ENCODE data around the gene RBKS. TPM values are rescaled to one million over a fixed set of nuclear protein-coding genes. Genes with fewer than 3 reads are reported as not detected.

Gene RBKS
- total RNA-seq, 1 experiment from 2014 or later, result 1.7 TPM

DNA sequence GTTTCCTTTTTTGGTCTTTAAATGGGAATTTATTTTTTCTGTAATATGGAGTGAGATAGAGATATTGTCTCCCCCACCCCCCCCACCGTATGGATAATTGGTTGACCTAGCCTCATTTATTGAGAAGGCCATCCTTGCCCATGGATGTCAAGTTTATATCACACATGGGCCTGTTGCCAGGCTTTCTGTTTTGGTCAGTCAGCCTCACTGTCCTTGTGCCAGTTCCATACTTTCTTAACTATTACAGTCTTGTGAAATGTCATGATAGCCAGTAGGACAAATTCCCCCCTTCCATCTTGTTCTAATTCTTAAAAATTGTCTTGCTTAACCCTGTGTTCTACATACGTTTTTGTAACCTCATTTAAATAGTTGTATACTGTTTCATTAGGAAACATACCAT is 12.8 kb upstream of the RBKS start:
- no peaks in the 10 kb centered on the region for H3K36me3 Mint-ChIP-seq
- H3K4me3 Mint-ChIP-seq, result no peak overlapping the region
- ATAC-seq, result no peak
- H3K27ac Mint-ChIP-seq, result no peak overlapping the region
- no peaks in the 10 kb centered on the region for H3K9me3 Mint-ChIP-seq
- no peak for TF ChIP-seq SMAD3 (CRISPR knock-in tag; IDR thresholded peaks at IDR 0.05; ENCODE audit: borderline replicate concordance)
- TF ChIP-seq, protein P1, sequence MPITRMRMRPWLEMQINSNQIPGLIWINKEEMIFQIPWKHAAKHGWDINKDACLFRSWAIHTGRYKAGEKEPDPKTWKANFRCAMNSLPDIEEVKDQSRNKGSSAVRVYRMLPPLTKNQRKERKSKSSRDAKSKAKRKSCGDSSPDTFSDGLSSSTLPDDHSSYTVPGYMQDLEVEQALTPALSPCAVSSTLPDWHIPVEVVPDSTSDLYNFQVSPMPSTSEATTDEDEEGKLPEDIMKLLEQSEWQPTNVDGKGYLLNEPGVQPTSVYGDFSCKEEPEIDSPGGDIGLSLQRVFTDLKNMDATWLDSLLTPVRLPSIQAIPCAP (CRISPR knock-in tag; IDR thresholded peaks at IDR 0.05), result no peak
- TF ChIP-seq RORB (CRISPR knock-in tag; IDR thresholded peaks at IDR 0.05), result no peak
- TF ChIP-seq, protein P2, sequence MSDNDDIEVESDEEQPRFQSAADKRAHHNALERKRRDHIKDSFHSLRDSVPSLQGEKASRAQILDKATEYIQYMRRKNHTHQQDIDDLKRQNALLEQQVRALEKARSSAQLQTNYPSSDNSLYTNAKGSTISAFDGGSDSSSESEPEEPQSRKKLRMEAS (CRISPR knock-in tag; IDR thresholded peaks at IDR 0.05), result no peak
- TF ChIP-seq NR1H2 (CRISPR knock-in tag; IDR thresholded peaks at IDR 0.05), result no peak
- TF ChIP-seq, protein P3, sequence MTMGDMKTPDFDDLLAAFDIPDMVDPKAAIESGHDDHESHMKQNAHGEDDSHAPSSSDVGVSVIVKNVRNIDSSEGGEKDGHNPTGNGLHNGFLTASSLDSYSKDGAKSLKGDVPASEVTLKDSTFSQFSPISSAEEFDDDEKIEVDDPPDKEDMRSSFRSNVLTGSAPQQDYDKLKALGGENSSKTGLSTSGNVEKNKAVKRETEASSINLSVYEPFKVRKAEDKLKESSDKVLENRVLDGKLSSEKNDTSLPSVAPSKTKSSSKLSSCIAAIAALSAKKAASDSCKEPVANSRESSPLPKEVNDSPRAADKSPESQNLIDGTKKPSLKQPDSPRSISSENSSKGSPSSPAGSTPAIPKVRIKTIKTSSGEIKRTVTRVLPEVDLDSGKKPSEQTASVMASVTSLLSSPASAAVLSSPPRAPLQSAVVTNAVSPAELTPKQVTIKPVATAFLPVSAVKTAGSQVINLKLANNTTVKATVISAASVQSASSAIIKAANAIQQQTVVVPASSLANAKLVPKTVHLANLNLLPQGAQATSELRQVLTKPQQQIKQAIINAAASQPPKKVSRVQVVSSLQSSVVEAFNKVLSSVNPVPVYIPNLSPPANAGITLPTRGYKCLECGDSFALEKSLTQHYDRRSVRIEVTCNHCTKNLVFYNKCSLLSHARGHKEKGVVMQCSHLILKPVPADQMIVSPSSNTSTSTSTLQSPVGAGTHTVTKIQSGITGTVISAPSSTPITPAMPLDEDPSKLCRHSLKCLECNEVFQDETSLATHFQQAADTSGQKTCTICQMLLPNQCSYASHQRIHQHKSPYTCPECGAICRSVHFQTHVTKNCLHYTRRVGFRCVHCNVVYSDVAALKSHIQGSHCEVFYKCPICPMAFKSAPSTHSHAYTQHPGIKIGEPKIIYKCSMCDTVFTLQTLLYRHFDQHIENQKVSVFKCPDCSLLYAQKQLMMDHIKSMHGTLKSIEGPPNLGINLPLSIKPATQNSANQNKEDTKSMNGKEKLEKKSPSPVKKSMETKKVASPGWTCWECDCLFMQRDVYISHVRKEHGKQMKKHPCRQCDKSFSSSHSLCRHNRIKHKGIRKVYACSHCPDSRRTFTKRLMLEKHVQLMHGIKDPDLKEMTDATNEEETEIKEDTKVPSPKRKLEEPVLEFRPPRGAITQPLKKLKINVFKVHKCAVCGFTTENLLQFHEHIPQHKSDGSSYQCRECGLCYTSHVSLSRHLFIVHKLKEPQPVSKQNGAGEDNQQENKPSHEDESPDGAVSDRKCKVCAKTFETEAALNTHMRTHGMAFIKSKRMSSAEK (CRISPR knock-in tag; IDR thresholded peaks at IDR 0.05; ENCODE audit: borderline replicate concordance), result no peak
- TF ChIP-seq JUN (CRISPR knock-in tag; IDR thresholded peaks at IDR 0.05), result no peak
- no peak for TF ChIP-seq ZNF396 (CRISPR knock-in tag; IDR thresholded peaks at IDR 0.05; ENCODE audit: borderline replicate concordance)
- TF ChIP-seq, protein P4, sequence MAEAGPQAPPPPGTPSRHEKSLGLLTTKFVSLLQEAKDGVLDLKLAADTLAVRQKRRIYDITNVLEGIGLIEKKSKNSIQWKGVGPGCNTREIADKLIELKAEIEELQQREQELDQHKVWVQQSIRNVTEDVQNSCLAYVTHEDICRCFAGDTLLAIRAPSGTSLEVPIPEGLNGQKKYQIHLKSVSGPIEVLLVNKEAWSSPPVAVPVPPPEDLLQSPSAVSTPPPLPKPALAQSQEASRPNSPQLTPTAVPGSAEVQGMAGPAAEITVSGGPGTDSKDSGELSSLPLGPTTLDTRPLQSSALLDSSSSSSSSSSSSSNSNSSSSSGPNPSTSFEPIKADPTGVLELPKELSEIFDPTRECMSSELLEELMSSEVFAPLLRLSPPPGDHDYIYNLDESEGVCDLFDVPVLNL (CRISPR knock-in tag; IDR thresholded peaks at IDR 0.05; ENCODE audit: borderline replicate concordance, low read depth), result no peak
- no peak for TF ChIP-seq ZNF121 (CRISPR knock-in tag; IDR thresholded peaks at IDR 0.05)
- TF ChIP-seq, protein P5, sequence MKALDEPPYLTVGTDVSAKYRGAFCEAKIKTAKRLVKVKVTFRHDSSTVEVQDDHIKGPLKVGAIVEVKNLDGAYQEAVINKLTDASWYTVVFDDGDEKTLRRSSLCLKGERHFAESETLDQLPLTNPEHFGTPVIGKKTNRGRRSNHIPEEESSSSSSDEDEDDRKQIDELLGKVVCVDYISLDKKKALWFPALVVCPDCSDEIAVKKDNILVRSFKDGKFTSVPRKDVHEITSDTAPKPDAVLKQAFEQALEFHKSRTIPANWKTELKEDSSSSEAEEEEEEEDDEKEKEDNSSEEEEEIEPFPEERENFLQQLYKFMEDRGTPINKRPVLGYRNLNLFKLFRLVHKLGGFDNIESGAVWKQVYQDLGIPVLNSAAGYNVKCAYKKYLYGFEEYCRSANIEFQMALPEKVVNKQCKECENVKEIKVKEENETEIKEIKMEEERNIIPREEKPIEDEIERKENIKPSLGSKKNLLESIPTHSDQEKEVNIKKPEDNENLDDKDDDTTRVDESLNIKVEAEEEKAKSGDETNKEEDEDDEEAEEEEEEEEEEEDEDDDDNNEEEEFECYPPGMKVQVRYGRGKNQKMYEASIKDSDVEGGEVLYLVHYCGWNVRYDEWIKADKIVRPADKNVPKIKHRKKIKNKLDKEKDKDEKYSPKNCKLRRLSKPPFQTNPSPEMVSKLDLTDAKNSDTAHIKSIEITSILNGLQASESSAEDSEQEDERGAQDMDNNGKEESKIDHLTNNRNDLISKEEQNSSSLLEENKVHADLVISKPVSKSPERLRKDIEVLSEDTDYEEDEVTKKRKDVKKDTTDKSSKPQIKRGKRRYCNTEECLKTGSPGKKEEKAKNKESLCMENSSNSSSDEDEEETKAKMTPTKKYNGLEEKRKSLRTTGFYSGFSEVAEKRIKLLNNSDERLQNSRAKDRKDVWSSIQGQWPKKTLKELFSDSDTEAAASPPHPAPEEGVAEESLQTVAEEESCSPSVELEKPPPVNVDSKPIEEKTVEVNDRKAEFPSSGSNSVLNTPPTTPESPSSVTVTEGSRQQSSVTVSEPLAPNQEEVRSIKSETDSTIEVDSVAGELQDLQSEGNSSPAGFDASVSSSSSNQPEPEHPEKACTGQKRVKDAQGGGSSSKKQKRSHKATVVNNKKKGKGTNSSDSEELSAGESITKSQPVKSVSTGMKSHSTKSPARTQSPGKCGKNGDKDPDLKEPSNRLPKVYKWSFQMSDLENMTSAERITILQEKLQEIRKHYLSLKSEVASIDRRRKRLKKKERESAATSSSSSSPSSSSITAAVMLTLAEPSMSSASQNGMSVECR (CRISPR knock-in tag; IDR thresholded peaks at IDR 0.05; ENCODE audit: borderline replicate concordance), result no peak
- TF ChIP-seq, protein P6, sequence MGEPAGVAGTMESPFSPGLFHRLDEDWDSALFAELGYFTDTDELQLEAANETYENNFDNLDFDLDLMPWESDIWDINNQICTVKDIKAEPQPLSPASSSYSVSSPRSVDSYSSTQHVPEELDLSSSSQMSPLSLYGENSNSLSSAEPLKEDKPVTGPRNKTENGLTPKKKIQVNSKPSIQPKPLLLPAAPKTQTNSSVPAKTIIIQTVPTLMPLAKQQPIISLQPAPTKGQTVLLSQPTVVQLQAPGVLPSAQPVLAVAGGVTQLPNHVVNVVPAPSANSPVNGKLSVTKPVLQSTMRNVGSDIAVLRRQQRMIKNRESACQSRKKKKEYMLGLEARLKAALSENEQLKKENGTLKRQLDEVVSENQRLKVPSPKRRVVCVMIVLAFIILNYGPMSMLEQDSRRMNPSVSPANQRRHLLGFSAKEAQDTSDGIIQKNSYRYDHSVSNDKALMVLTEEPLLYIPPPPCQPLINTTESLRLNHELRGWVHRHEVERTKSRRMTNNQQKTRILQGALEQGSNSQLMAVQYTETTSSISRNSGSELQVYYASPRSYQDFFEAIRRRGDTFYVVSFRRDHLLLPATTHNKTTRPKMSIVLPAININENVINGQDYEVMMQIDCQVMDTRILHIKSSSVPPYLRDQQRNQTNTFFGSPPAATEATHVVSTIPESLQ (CRISPR knock-in tag; IDR thresholded peaks at IDR 0.05), result no peak
- TF ChIP-seq SMAD4 (CRISPR knock-in tag; IDR thresholded peaks at IDR 0.05), result no peak
- TF ChIP-seq, protein P7, sequence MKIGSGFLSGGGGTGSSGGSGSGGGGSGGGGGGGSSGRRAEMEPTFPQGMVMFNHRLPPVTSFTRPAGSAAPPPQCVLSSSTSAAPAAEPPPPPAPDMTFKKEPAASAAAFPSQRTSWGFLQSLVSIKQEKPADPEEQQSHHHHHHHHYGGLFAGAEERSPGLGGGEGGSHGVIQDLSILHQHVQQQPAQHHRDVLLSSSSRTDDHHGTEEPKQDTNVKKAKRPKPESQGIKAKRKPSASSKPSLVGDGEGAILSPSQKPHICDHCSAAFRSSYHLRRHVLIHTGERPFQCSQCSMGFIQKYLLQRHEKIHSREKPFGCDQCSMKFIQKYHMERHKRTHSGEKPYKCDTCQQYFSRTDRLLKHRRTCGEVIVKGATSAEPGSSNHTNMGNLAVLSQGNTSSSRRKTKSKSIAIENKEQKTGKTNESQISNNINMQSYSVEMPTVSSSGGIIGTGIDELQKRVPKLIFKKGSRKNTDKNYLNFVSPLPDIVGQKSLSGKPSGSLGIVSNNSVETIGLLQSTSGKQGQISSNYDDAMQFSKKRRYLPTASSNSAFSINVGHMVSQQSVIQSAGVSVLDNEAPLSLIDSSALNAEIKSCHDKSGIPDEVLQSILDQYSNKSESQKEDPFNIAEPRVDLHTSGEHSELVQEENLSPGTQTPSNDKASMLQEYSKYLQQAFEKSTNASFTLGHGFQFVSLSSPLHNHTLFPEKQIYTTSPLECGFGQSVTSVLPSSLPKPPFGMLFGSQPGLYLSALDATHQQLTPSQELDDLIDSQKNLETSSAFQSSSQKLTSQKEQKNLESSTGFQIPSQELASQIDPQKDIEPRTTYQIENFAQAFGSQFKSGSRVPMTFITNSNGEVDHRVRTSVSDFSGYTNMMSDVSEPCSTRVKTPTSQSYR (CRISPR knock-in tag; IDR thresholded peaks at IDR 0.05), result no peak
- no peak for TF ChIP-seq SP1 (CRISPR knock-in tag; conservative IDR thresholded peaks at IDR 0.05)
- TF ChIP-seq, protein P8, sequence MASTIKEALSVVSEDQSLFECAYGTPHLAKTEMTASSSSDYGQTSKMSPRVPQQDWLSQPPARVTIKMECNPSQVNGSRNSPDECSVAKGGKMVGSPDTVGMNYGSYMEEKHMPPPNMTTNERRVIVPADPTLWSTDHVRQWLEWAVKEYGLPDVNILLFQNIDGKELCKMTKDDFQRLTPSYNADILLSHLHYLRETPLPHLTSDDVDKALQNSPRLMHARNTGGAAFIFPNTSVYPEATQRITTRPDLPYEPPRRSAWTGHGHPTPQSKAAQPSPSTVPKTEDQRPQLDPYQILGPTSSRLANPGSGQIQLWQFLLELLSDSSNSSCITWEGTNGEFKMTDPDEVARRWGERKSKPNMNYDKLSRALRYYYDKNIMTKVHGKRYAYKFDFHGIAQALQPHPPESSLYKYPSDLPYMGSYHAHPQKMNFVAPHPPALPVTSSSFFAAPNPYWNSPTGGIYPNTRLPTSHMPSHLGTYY (CRISPR knock-in tag; IDR thresholded peaks at IDR 0.05), result no peak
- ChIA-PET POLR2A (no interaction called here), CTCF (no interaction called here)
- H3K27me3 Mint-ChIP-seq (ENCODE audit: low read depth), result no peaks in the 10 kb centered on the region
- no peak for DNase-seq (ENCODE audit: low spot score)
- peaks cover 8% of the 10 kb centered on the region for H3K4me1 Mint-ChIP-seq

Measured in WTC11 (cell line).